ENCODE measurements around the gene SNX8. TPM values are rescaled to one million over a fixed set of nuclear protein-coding genes. Genes with fewer than 3 reads are reported as not detected.

Gene SNX8
- total and polyA plus RNA-seq, 2 donors (not counting 1 experiment from before 2014, with no cell fraction given): 64.4 to 126 TPM

GRCh38 chr7:2266911-2267310 lies 47.3 kb downstream of the SNX8 start:
- Histone ChIP-seq H3K27ac (ENCODE audit: low read length in 2 of 2) (no peak overlapping the region), H3K36me3 (replicated peaks in 1 of 2; ENCODE audit: control extremely low read depth in 1 of 2, control insufficient read depth in 1 of 2, extremely low read depth in 1 of 2, insufficient read depth in 2 of 2, low read length in 1 of 2) (peaks cover 0 to 57% of the 10 kb centered on the region in 2 experiments), H2AFZ (ENCODE audit: insufficient read depth, low read depth, low read length, poor library complexity, severe bottlenecking) (no peak overlapping the region), H3K4me2 (replicated peaks; ENCODE audit: low read depth, low read length, poor library complexity, severe bottlenecking) (no peak overlapping the region), H3K4me1 (ENCODE audit: control insufficient read depth in 2 of 2, insufficient read depth in 2 of 2, low read length in 2 of 2) (peaks cover 7 to 8% of the 10 kb centered on the region in 2 donors), H3K79me2 (ENCODE audit: control insufficient read depth, insufficient read depth, low read length) (peaks cover 10% of the 10 kb centered on the region), H4K20me1 (ENCODE audit: control insufficient read depth, insufficient read depth, low read length, poor library complexity, severe bottlenecking) (no peaks in the 10 kb centered on the region), H3K9me3 (ENCODE audit: control extremely low read depth in 1 of 3, control insufficient read depth in 2 of 3, insufficient read depth in 1 of 3, low read length in 2 of 3) (no peaks in the 10 kb centered on the region), H3K9ac (ENCODE audit: low read length) (no peak overlapping the region), H3K27me3 (replicated peaks in 1 of 4; ENCODE audit: control extremely low read depth in 1 of 4, control insufficient read depth in 3 of 4, insufficient read depth in 4 of 4, low read length in 3 of 4) (no peaks in the 10 kb centered on the region), H3K4me3 (ENCODE audit: control extremely low read depth in 1 of 5, extremely low read depth in 1 of 5, insufficient read depth in 1 of 5, low read depth in 2 of 5, low read length in 4 of 5) (no peak overlapping the region)
- POLR2A ChIA-PET: interaction anchor here (0.6 kb wide), 1 partner anchor 21 kb away, joined by 7 read pairs; no protein-coding TSS in a partner anchor
- WGBS (ENCODE audit: insufficient coverage): 91% methylated on average over 10 of the region's 10 CpGs
- TF ChIP-seq CTCF (IDR thresholded peaks at IDR 0.05) (no peak), EZH2 (IDR thresholded peaks at IDR 0.05; ENCODE audit: borderline replicate concordance, insufficient read depth, low read depth, low read length, poor library complexity, severe bottlenecking) (no peak)
- no peaks in the 10 kb centered on the region for H3K27me3 Mint-ChIP-seq
- no peaks in the 10 kb centered on the region for H3K9me3 Mint-ChIP-seq (ENCODE audit: insufficient read depth)
- no peak for ATAC-seq (ENCODE audit: low read depth)
- H3K4me1 Mint-ChIP-seq: peaks cover 10% of the 10 kb centered on the region
- no peak for DNase-seq
- CTCF ChIA-PET: no interaction called here
- no peak overlapping the region for H3K4me3 Mint-ChIP-seq
- H3K27ac Mint-ChIP-seq: no peak overlapping the region
- intact Hi-C loops (cut with micrococcal nuclease): no loop called here

GRCh38 chr7:2264158-2264557 lies 50.1 kb downstream of the SNX8 start:
- WGBS (ENCODE audit: insufficient coverage): 98% methylated on average over 23 of the region's 23 CpGs
- intact Hi-C loops (cut with micrococcal nuclease): loop anchor here (5.0 kb wide), 1 partner anchor 33 kb away; no protein-coding TSS in a partner anchor
- CTCF ChIA-PET: interaction anchor here (0.9 kb wide), 1 partner anchor 23 kb away, joined by 4 read pairs; no protein-coding TSS in a partner anchor

More at GRCh38 chr7:2264158-2264557, 50.1 kb downstream of the SNX8 start:
- TF ChIP-seq CTCF (IDR thresholded peaks at IDR 0.05) (no peak), EZH2 (IDR thresholded peaks at IDR 0.05; ENCODE audit: borderline replicate concordance, insufficient read depth, low read depth, low read length, poor library complexity, severe bottlenecking) (no peak)
- peaks cover 21% of the 10 kb centered on the region for H3K79me2 ChIP-seq (ENCODE audit: control insufficient read depth, insufficient read depth, low read length)
- H3K27me3 ChIP-seq (replicated peaks in 1 of 4; ENCODE audit: control extremely low read depth in 1 of 4, control insufficient read depth in 3 of 4, insufficient read depth in 4 of 4, low read length in 3 of 4): no peaks in the 10 kb centered on the region
- H3K4me1 Mint-ChIP-seq: peaks cover 33% of the 10 kb centered on the region
- no peak overlapping the region for H3K9ac ChIP-seq (ENCODE audit: low read length)
- H3K4me2 ChIP-seq (replicated peaks; ENCODE audit: low read depth, low read length, poor library complexity, severe bottlenecking): no peak overlapping the region
- H4K20me1 ChIP-seq (ENCODE audit: control insufficient read depth, insufficient read depth, low read length, poor library complexity, severe bottlenecking): no peaks in the 10 kb centered on the region
- no peak overlapping the region for H2AFZ ChIP-seq (ENCODE audit: insufficient read depth, low read depth, low read length, poor library complexity, severe bottlenecking)
- H3K27ac ChIP-seq (ENCODE audit: low read length in 2 of 2): no peak overlapping the region
- no peak overlapping the region for H3K4me3 Mint-ChIP-seq
- DNase-seq: no peak
- H3K36me3 ChIP-seq (replicated peaks in 1 of 2; ENCODE audit: control extremely low read depth in 1 of 2, control insufficient read depth in 1 of 2, extremely low read depth in 1 of 2, insufficient read depth in 2 of 2, low read length in 1 of 2): peaks cover 1 to 40% of the 10 kb centered on the region in 2 experiments
- H3K9me3 Mint-ChIP-seq (ENCODE audit: insufficient read depth): no peaks in the 10 kb centered on the region
- H3K27me3 Mint-ChIP-seq: no peaks in the 10 kb centered on the region
- no peak for ATAC-seq (ENCODE audit: low read depth)
- POLR2A ChIA-PET: no interaction called here
- peaks cover 25 to 34% of the 10 kb centered on the region in 2 donors for H3K4me1 ChIP-seq (ENCODE audit: control insufficient read depth in 2 of 2, insufficient read depth in 2 of 2, low read length in 2 of 2)
- H3K27ac Mint-ChIP-seq: peak overlapping the region; percentile 42
- no peaks in the 10 kb centered on the region for H3K9me3 ChIP-seq (ENCODE audit: control extremely low read depth in 1 of 3, control insufficient read depth in 2 of 3, insufficient read depth in 1 of 3, low read length in 2 of 3)
- no peak overlapping the region for H3K4me3 ChIP-seq (ENCODE audit: control extremely low read depth in 1 of 5, extremely low read depth in 1 of 5, insufficient read depth in 1 of 5, low read depth in 2 of 5, low read length in 4 of 5)

Measured in B cell (primary cell).